Measurements from ENCODE around the gene FXR2. TPM values are rescaled to one million over a fixed set of nuclear protein-coding genes. Genes with fewer than 3 reads are reported as not detected.
A peak's percentile ranks its signal among the peaks of the same experiment; 100 is the strongest.

FXR2 gene
- polyA plus RNA-seq, 1 donor (not counting 4 experiments of a cell fraction or from before 2014, with no cell fraction given), result 30.6 TPM

DNA sequence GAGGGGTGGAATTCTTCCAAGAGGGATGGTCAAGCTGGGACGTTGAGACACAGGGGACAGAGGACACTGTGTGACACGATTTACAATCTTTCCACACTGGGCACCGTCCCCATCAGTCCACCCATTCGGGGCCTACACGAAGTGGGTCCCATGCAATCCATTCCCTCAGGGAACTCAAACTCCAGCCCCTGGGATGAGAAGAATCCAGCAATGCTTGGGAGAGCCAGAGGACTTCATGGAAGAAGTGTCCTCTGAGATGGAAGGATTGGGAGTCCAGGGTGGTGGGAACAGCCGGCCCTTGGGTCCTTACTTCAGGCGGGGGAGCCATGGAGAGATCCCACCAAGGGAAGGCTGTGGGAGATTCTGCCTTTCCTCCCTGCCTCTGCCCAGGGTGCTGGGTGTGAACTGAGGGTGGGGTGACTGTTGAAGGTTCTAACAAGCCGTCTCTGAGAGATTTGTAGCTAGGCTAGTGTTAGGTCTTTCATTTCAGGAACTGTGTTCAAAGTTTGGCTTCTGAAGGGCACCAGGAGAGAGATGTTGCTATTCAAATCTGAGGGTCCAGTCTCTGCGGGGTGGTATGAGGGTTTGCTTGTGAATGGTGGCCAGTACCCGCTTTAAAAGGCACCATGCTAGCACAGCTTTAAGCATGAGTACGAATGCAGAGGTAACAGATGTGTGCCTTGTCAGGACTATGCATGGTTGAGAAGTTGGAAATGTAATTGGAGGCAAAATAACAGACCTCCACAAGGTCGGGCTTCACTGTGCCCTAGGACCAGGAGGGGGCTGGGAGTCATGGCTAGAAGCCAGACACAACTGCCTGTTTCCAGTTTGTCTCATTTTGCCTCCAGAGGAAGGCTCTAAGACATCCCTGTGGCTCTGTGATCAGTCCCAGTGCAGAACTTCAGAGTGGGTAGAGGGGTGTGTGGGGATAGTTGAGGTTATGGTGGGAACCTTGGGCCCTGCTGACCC, 38.0 kb upstream of the FXR2 start:
- H3K4me3 ChIP-seq (ENCODE audit: control insufficient read depth in 2 of 3, extremely low read depth in 1 of 3, insufficient read depth in 2 of 3, low read depth in 1 of 3, low read length in 3 of 3), result no peak overlapping the region

DNA sequence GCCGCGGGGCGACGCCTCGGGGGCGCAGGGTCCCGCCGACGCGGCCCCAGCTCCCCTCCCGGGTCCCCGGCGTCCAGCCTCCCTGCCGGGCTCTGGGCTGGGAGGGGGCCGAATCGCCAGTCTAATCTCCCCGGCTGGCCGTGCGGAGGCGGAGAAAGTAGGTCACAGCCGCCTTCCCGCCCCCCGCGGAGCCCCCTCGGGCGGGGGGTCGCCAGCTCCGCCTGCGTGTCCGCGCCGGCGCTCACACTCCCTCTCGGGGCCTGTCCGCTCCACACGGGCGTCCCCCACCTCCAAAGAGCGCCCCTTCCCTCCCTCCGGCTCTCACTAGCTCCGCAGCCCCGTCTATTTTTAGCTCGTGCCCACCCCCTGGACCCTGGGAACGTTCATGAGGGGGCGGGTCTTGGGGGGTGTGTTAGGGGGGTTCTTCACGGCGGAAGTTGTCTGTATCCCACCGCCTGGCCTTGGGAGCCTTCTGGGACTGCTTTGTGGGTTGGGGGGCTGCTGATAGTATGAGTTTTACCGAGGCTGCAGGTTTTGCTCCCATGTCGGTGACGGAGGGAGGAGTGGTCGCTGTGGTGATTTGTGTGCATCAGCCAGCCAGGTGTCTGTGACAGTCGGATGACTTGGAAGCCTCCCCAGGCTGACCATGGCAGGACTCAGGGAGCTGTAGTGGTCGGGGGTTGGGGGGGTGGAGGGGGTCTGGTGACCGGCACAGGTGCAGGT, 37.1 kb upstream of the FXR2 start:
- Histone ChIP-seq H3K27ac (ENCODE audit: control insufficient read depth, insufficient read depth, low read length) (no peak overlapping the region), H3K4me1 (ENCODE audit: control insufficient read depth, extremely low read depth, insufficient read depth, low read length) (peaks cover 4% of the 10 kb centered on the region), H3K4me2 (ENCODE audit: control insufficient read depth, extremely low read depth, insufficient read depth, low read depth, low read length) (no peak overlapping the region), H3K9me1 (ENCODE audit: control insufficient read depth, extremely low read depth, insufficient read depth, low read length) (no peaks in the 10 kb centered on the region), H3K9me3 (ENCODE audit: control insufficient read depth, low read depth, low read length) (no peaks in the 10 kb centered on the region), H3K36me3 (ENCODE audit: control insufficient read depth in 2 of 2, extremely low read depth in 1 of 2, insufficient read depth in 2 of 2, low read length in 2 of 2) (no peaks in the 10 kb centered on the region), H3K79me2 (ENCODE audit: control insufficient read depth, insufficient read depth, low read length) (no peaks in the 10 kb centered on the region), H2AFZ (ENCODE audit: control insufficient read depth, low read length) (no peak overlapping the region), H4K20me1 (ENCODE audit: control insufficient read depth, extremely low read depth, insufficient read depth, low read length) (no peaks in the 10 kb centered on the region), H3K4me3 (ENCODE audit: control insufficient read depth in 2 of 3, extremely low read depth in 1 of 3, insufficient read depth in 2 of 3, low read depth in 1 of 3, low read length in 3 of 3) (no peak overlapping the region), H3K27me3 (ENCODE audit: control insufficient read depth, extremely low read depth, insufficient read depth, low read length) (peaks cover 45% of the 10 kb centered on the region), H3K9ac (ENCODE audit: control insufficient read depth, extremely low read depth, insufficient read depth, low read length) (no peak overlapping the region)
- dilution Hi-C loops (cut with MboI; ENCODE audit: extremely low pct_ligation_motif_present, low sequenced_read_pairs), result no loop called here
- FAIRE-seq (no peak), DNase-seq (ENCODE audit: low read depth, low spot score) (no peak)
- no peak for TF ChIP-seq CTCF (optimal IDR thresholded peaks at IDR 0.05 in 1 of 3, IDR thresholded peaks at IDR 0.05 in 1 of 3, conservative IDR thresholded peaks at IDR 0.05 in 1 of 3; ENCODE audit: extremely low read depth in 1 of 3, insufficient read depth in 2 of 3, low read length in 3 of 3)
- no peak for TF ChIP-seq EZH2 (IDR thresholded peaks at IDR 0.05; ENCODE audit: low read length)

More for the DNA sequence above, 38.0 kb upstream of the FXR2 start:
- TF ChIP-seq EZH2 (IDR thresholded peaks at IDR 0.05; ENCODE audit: low read length), result peak; percentile 33
- no peak for TF ChIP-seq CTCF (optimal IDR thresholded peaks at IDR 0.05 in 1 of 3, IDR thresholded peaks at IDR 0.05 in 1 of 3, conservative IDR thresholded peaks at IDR 0.05 in 1 of 3; ENCODE audit: extremely low read depth in 1 of 3, insufficient read depth in 2 of 3, low read length in 3 of 3)
- Histone ChIP-seq H3K27me3 (ENCODE audit: control insufficient read depth, extremely low read depth, insufficient read depth, low read length) (peaks cover 45% of the 10 kb centered on the region), H3K9me3 (ENCODE audit: control insufficient read depth, low read depth, low read length) (no peaks in the 10 kb centered on the region), H3K9me1 (ENCODE audit: control insufficient read depth, extremely low read depth, insufficient read depth, low read length) (no peaks in the 10 kb centered on the region), H3K36me3 (ENCODE audit: control insufficient read depth in 2 of 2, extremely low read depth in 1 of 2, insufficient read depth in 2 of 2, low read length in 2 of 2) (no peaks in the 10 kb centered on the region), H3K9ac (ENCODE audit: control insufficient read depth, extremely low read depth, insufficient read depth, low read length) (no peak overlapping the region), H3K4me2 (ENCODE audit: control insufficient read depth, extremely low read depth, insufficient read depth, low read depth, low read length) (no peak overlapping the region), H3K27ac (ENCODE audit: control insufficient read depth, insufficient read depth, low read length) (no peak overlapping the region), H2AFZ (ENCODE audit: control insufficient read depth, low read length) (no peak overlapping the region), H3K79me2 (ENCODE audit: control insufficient read depth, insufficient read depth, low read length) (no peaks in the 10 kb centered on the region), H3K4me1 (ENCODE audit: control insufficient read depth, extremely low read depth, insufficient read depth, low read length) (peaks cover 4% of the 10 kb centered on the region), H4K20me1 (ENCODE audit: control insufficient read depth, extremely low read depth, insufficient read depth, low read length) (no peaks in the 10 kb centered on the region)
- dilution Hi-C loops (cut with MboI; ENCODE audit: extremely low pct_ligation_motif_present, low sequenced_read_pairs), result no loop called here
- FAIRE-seq (no peak), DNase-seq (ENCODE audit: low read depth, low spot score) (no peak)
